SK-N-SH (cell line): Measurements from ENCODE around the gene PSMD6. TPM values are rescaled to one million over a fixed set of nuclear protein-coding genes. Genes with fewer than 3 reads are reported as not detected.

ENCODE experiments used
- CTCF ChIA-PET: fragments of 300-600, 350-600 bp; formaldehyde crosslinking; extraction: SDS; loops from one replicate; lab custom pipeline; 2021; lab: Yijun Ruan, JAX
- POLR2A ChIA-PET: fragments of 350-600 bp; sonication (Branson Sonifier 250); formaldehyde crosslinking; extraction: SDS; loops from one replicate; lab custom pipeline; 2020; ENCODE audit warnings: antibody characterized with exemption, inconsistent platforms; lab: Yijun Ruan, JAX
- DNase-seq: peaks from one replicate; pipeline ENCODE4 v3.0.0; 2012
- H2AFZ ChIP-seq: fragments of 200-600 bp; sonication (generic); 2 replicates; pipeline ENCODE4 v1.8.1; 2016; ENCODE audit warnings: antibody characterized with exemption, mild to moderate bottlenecking, low read depth
- H3F3A ChIP-seq: fragments of 200-600 bp; sonication (generic); replicated peaks from 2 replicates; pipeline ENCODE3; 2016; ENCODE audit warnings: antibody characterized with exemption, mild to moderate bottlenecking; ENCODE audit not compliant: insufficient read depth
- H3K27ac ChIP-seq, 2 experiments: fragments of 200-500 bp in 1 of 2; fragments of 200-600 bp in 1 of 2; sonication (Bioruptor generic) in 1 of 2; sonication (generic), shearing (Covaris generic) in 1 of 2; 2 replicates each; pipeline versions ENCODE4 v1.5.1 to v1.6.1; 2014 to 2016; ENCODE audit warnings: low read depth in 2 of 2, inconsistent platforms in 1 of 2, low read length in 1 of 2, mild to moderate bottlenecking in 1 of 2, mixed read lengths in 1 of 2
- H3K27me3 ChIP-seq: fragments of 200-600 bp; sonication (generic), shearing (Covaris generic); 2 replicates; pipeline ENCODE4 v1.6.1; 2016; ENCODE audit warnings: mixed run types; ENCODE audit not compliant: insufficient read depth
- H3K36me3 ChIP-seq, 2 experiments: fragments of 200-500 bp in 1 of 2; fragments of 200-600 bp in 1 of 2; sonication (Bioruptor generic) in 1 of 2; sonication (generic) in 1 of 2; replicated peaks in 1 of 2; 2 replicates each; pipeline versions ENCODE3 to v1.5.1; 2014 to 2016; ENCODE audit warnings: low read length in 1 of 2, mild to moderate bottlenecking in 1 of 2; ENCODE audit not compliant: insufficient read depth in 2 of 2, control insufficient read depth in 1 of 2
- H3K4me1 ChIP-seq, 2 experiments: fragments of 200-500 bp in 1 of 2; fragments of 200-600 bp in 1 of 2; sonication (Bioruptor generic) in 1 of 2; sonication (generic), shearing (Covaris generic) in 1 of 2; 2 replicates each; pipeline versions ENCODE4 v1.5.1 to v1.6.1; 2014 to 2016; ENCODE audit warnings: low read depth in 1 of 2, low read length in 1 of 2, mixed run types in 1 of 2; ENCODE audit not compliant: insufficient read depth in 2 of 2, control insufficient read depth in 1 of 2
- H3K4me2 ChIP-seq: fragments of 200-600 bp; sonication (generic), shearing (Covaris generic); 2 replicates; pipeline ENCODE4 v1.6.1; 2017; ENCODE audit warnings: mixed run types
- H3K4me3 ChIP-seq, 2 experiments: fragments of 200-500 bp in 1 of 2; fragments of 200-600 bp in 1 of 2; sonication (Bioruptor generic) in 1 of 2; sonication (generic), shearing (Covaris generic) in 1 of 2; 2 replicates each; pipeline versions ENCODE4 v1.5.1 to v1.8.1; 2014 to 2016; ENCODE audit warnings: low read depth in 2 of 2, inconsistent platforms in 1 of 2, low read length in 1 of 2, mild to moderate bottlenecking in 1 of 2, mixed read lengths in 1 of 2, moderate library complexity in 1 of 2
- H3K79me2 ChIP-seq: fragments of 200-600 bp; sonication (generic); 2 replicates; pipeline ENCODE4 v1.8.1; 2017; ENCODE audit warnings: mild to moderate bottlenecking; ENCODE audit not compliant: insufficient read depth
- H3K9ac ChIP-seq: fragments of 200-600 bp; sonication (generic); 2 replicates; pipeline ENCODE4 v1.6.1; 2017; ENCODE audit warnings: mixed run types
- H3K9me2 ChIP-seq: fragments of 200-600 bp; sonication (generic); 2 replicates; pipeline ENCODE4 v1.6.1; 2017; ENCODE audit warnings: mixed run types
- H3K9me3 ChIP-seq: fragments of 200-600 bp; sonication (generic); 2 replicates; pipeline ENCODE4 v1.6.1; 2017; ENCODE audit warnings: mixed run types, mild to moderate bottlenecking, moderate library complexity
- H4K20me1 ChIP-seq: fragments of 200-600 bp; sonication (generic); 2 replicates; pipeline ENCODE4 v1.6.1; 2017; ENCODE audit warnings: mild to moderate bottlenecking, mixed run types; ENCODE audit not compliant: insufficient read depth
- FOSL2 ChIP-seq: IDR thresholded peaks from 2 replicates; pipeline ENCODE4 v1.4.0; 2012; ENCODE audit warnings: low read depth, mild to moderate bottlenecking, moderate library complexity, borderline replicate concordance
- FOXJ3 ChIP-seq: sonication (generic); formaldehyde crosslinking; IDR thresholded peaks from 2 replicates; pipeline ENCODE4 v1.5.1; 2020; ENCODE audit warnings: mild to moderate bottlenecking, missing genetic modification reagents
- FOXM1 ChIP-seq: IDR thresholded peaks from 2 replicates; pipeline ENCODE4 v1.4.0; 2012; ENCODE audit warnings: low read depth, mild to moderate bottlenecking
- GABPA ChIP-seq: IDR thresholded peaks from 2 replicates; pipeline ENCODE4 v1.4.0; 2012; ENCODE audit warnings: low read depth, mild to moderate bottlenecking
- GATA2 ChIP-seq: sonication (generic); formaldehyde crosslinking; IDR thresholded peaks from 2 replicates; pipeline ENCODE4 v1.5.0; 2020; ENCODE audit warnings: mild to moderate bottlenecking, missing genetic modification reagents
- IRF3 ChIP-seq: fragments of 150-350 bp; IDR thresholded peaks from 2 replicates; pipeline ENCODE4 v1.6.1; 2016; ENCODE audit warnings: mild to moderate bottlenecking, low read depth, low read length
- PBX3 ChIP-seq: IDR thresholded peaks from 2 replicates; pipeline ENCODE4; 2012
- POLR2AphosphoS5 ChIP-seq: IDR thresholded peaks from 2 replicates; pipeline ENCODE4 v1.6.1; 2012; ENCODE audit warnings: low read depth, low read length
- REST ChIP-seq: IDR thresholded peaks from 2 replicates; pipeline ENCODE4 v1.6.1; 2012; ENCODE audit warnings: mild to moderate bottlenecking, low read depth, low read length, moderate library complexity
- SMC3 ChIP-seq: IDR thresholded peaks from 2 replicates; pipeline ENCODE4 v1.6.1; 2012; ENCODE audit warnings: low read depth, low read length, improper control_type of control experiment
- TAF1 ChIP-seq: IDR thresholded peaks from 2 replicates; pipeline ENCODE4 v1.6.1; 2012; ENCODE audit warnings: low read depth, mild to moderate bottlenecking, low read length, moderate library complexity, borderline replicate concordance
- TEAD4 ChIP-seq: IDR thresholded peaks from 2 replicates; pipeline ENCODE4 v1.4.0; 2012; ENCODE audit warnings: mild to moderate bottlenecking, borderline replicate concordance; ENCODE audit not compliant: insufficient read depth
- USF2 ChIP-seq: fragments of 150-350 bp; IDR thresholded peaks from 2 replicates; pipeline ENCODE4 v1.6.1; 2017; ENCODE audit warnings: antibody characterized with exemption, low read length, low read depth, borderline replicate concordance
- WGBS: methylation state at CpG from one replicate; pipeline ENCODE4 v1.1.6; 2017; ENCODE audit warnings: low lambda C conversion rate; 5-methylcytosine and 5-hydroxymethylcytosine counted together
- polyA plus RNA-seq, 3 experiments: library from polyadenylated mRNA; depleted of rRNA; stranded (reverse); fragments of >200 nt; gene quantifications; 2 replicates each; pipeline ENCODE4 v1.2.3, GENCODE V29; 2012
- TF ChIP-seq, protein P1 (sequence below): fragments of 200-600 bp; sonication (generic); IDR thresholded peaks from 2 replicates; pipeline ENCODE4 v1.6.1; 2017; ENCODE audit warnings: antibody characterized with exemption, mild to moderate bottlenecking, moderate library complexity
- TF ChIP-seq, protein P2 (sequence below): IDR thresholded peaks from 2 replicates; pipeline ENCODE4 v1.4.0; 2012; ENCODE audit warnings: low read depth

PSMD6 gene
- polyA plus RNA-seq, 1 of the 3 experiments (the other 2 are of a cell fraction): 90.3 TPM

- TF ChIP-seq, protein P1, sequence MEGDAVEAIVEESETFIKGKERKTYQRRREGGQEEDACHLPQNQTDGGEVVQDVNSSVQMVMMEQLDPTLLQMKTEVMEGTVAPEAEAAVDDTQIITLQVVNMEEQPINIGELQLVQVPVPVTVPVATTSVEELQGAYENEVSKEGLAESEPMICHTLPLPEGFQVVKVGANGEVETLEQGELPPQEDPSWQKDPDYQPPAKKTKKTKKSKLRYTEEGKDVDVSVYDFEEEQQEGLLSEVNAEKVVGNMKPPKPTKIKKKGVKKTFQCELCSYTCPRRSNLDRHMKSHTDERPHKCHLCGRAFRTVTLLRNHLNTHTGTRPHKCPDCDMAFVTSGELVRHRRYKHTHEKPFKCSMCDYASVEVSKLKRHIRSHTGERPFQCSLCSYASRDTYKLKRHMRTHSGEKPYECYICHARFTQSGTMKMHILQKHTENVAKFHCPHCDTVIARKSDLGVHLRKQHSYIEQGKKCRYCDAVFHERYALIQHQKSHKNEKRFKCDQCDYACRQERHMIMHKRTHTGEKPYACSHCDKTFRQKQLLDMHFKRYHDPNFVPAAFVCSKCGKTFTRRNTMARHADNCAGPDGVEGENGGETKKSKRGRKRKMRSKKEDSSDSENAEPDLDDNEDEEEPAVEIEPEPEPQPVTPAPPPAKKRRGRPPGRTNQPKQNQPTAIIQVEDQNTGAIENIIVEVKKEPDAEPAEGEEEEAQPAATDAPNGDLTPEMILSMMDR: no peak
- no peak for TF ChIP-seq FOSL2
- no peak for TF ChIP-seq IRF3
- no peak for TF ChIP-seq PBX3
- TF ChIP-seq, all 33 proteins: peak for 0
Measured at GRCh38 chr3:64002233-64002632, 21.1 kb downstream of the PSMD6 start (continued).

- Histone ChIP-seq H3K4me2 (no peak overlapping the region), H3K9me3 (no peaks in the 10 kb centered on the region), H3K9ac (no peak overlapping the region), H3K4me3 (no peak overlapping the region), H2AFZ (no peak overlapping the region), H3K36me3 (peaks cover 83 to 84% of the 10 kb centered on the region in 2 experiments), H3K9me2 (no peaks in the 10 kb centered on the region), H3F3A (no peaks in the 10 kb centered on the region), H3K4me1 (no peaks in the 10 kb centered on the region), H3K27me3 (no peaks in the 10 kb centered on the region), H3K27ac (no peak overlapping the region), H3K79me2 (0 out of 2 replicates have a peak, but pooled peaks cover 2% of the 10 kb centered on the region), H4K20me1 (0 out of 2 replicates have a peak, but pooled peaks cover 3% of the 10 kb centered on the region)
- TF ChIP-seq FOXM1 (no peak), FOXJ3 (CRISPR knock-in tag) (no peak), PBX3 (no peak), GATA2 (CRISPR knock-in tag) (no peak), TEAD4 (no peak), GABPA (no peak), SMC3 (no peak), REST (no peak), FOSL2 (no peak), POLR2AphosphoS5 (no peak), USF2 (no peak), TAF1 (no peak)
- TF ChIP-seq, protein P2, sequence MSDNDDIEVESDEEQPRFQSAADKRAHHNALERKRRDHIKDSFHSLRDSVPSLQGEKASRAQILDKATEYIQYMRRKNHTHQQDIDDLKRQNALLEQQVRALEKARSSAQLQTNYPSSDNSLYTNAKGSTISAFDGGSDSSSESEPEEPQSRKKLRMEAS: no peak
- TF ChIP-seq, protein P1: no peak
- ChIA-PET POLR2A (no interaction called here), CTCF (interaction anchor here (0.6 kb wide), 1 partner anchor 45 kb away, joined by 3 read pairs; no protein-coding TSS in a partner anchor)
- WGBS: 91% methylated on average over 9 of the region's 9 CpGs
- DNase-seq: no peak
Measured at GRCh38 chr3:64000453-64001055, 22.7 kb downstream of the PSMD6 start.
